ENCODE results near the gene ZC2HC1C. TPM values are rescaled to one million over a fixed set of nuclear protein-coding genes. Genes with fewer than 3 reads are reported as not detected.

Gene ZC2HC1C
- total RNA-seq, 2 donors from 2014 or later: 3.2 to 4.6 TPM

GRCh38 chr14:75053396-75054291 is 15.8 kb upstream of the ZC2HC1C start:
- no peaks in the 10 kb centered on the region for H3K36me3 ChIP-seq
- DNase-seq: no peak
- H3K27me3 ChIP-seq: no peaks in the 10 kb centered on the region
- H3K9me3 ChIP-seq: no peaks in the 10 kb centered on the region
- H3K27ac ChIP-seq: no peak overlapping the region
- intact Hi-C loops (cut with DNase I): no loop called here
- H3K9ac ChIP-seq (ENCODE audit: low read depth in 2 of 2, low read length in 2 of 2): no peak overlapping the region
- H3K4me1 ChIP-seq: no peaks in the 10 kb centered on the region
- H3K4me3 ChIP-seq: no peak overlapping the region
- TF ChIP-seq, protein P1, sequence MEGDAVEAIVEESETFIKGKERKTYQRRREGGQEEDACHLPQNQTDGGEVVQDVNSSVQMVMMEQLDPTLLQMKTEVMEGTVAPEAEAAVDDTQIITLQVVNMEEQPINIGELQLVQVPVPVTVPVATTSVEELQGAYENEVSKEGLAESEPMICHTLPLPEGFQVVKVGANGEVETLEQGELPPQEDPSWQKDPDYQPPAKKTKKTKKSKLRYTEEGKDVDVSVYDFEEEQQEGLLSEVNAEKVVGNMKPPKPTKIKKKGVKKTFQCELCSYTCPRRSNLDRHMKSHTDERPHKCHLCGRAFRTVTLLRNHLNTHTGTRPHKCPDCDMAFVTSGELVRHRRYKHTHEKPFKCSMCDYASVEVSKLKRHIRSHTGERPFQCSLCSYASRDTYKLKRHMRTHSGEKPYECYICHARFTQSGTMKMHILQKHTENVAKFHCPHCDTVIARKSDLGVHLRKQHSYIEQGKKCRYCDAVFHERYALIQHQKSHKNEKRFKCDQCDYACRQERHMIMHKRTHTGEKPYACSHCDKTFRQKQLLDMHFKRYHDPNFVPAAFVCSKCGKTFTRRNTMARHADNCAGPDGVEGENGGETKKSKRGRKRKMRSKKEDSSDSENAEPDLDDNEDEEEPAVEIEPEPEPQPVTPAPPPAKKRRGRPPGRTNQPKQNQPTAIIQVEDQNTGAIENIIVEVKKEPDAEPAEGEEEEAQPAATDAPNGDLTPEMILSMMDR (IDR thresholded peaks at IDR 0.05): no peak

DNA sequence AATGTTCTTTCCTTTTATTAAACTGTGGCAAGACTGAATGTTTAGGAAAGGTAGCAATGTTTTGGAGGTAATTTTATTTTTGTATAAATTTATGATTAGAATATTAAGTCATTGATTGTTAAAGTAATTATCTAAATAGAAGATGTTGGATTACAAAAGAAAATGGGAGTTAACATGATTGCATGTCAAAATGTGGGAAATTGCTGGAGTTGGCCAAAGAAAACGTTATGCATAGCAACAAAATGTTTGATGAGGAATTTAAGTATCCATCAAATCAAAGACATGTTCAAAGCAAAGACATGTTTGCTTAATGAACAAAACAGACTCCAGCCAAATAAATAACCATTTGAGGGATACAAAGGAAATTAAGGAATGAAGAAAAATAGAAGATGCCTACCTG is 15.0 kb upstream of the ZC2HC1C start:
- Histone ChIP-seq H3K27ac (no peak overlapping the region), H3K27me3 (no peaks in the 10 kb centered on the region), H3K4me3 (no peak overlapping the region), H3K9me3 (no peaks in the 10 kb centered on the region), H3K9ac (ENCODE audit: low read depth in 2 of 2, low read length in 2 of 2) (no peak overlapping the region), H3K36me3 (no peaks in the 10 kb centered on the region), H3K4me1 (no peaks in the 10 kb centered on the region)
- intact Hi-C loops (cut with DNase I): no loop called here
- TF ChIP-seq, protein P1 (IDR thresholded peaks at IDR 0.05): no peak
- DNase-seq: no peak

GRCh38 chr14:75059642-75060041 is 9.8 kb upstream of the ZC2HC1C start:
- Histone ChIP-seq H3K27ac (no peak overlapping the region), H3K9me3 (no peaks in the 10 kb centered on the region), H3K36me3 (no peaks in the 10 kb centered on the region), H3K4me3 (no peak overlapping the region), H3K4me1 (no peaks in the 10 kb centered on the region), H3K9ac (ENCODE audit: low read depth in 2 of 2, low read length in 2 of 2) (no peak overlapping the region), H3K27me3 (no peaks in the 10 kb centered on the region)
- intact Hi-C loops (cut with DNase I): no loop called here
- TF ChIP-seq, protein P1 (IDR thresholded peaks at IDR 0.05): no peak
- no peak for DNase-seq

GRCh38 chr14:75060420-75060819 is 9.0 kb upstream of the ZC2HC1C start:
- intact Hi-C loops (cut with DNase I): no loop called here
- no peaks in the 10 kb centered on the region for H3K27me3 ChIP-seq
- H3K27ac ChIP-seq: no peak overlapping the region
- DNase-seq: no peak
- no peaks in the 10 kb centered on the region for H3K36me3 ChIP-seq
- H3K4me1 ChIP-seq: no peaks in the 10 kb centered on the region
- TF ChIP-seq, protein P1 (IDR thresholded peaks at IDR 0.05): no peak
- no peak overlapping the region for H3K9ac ChIP-seq (ENCODE audit: low read depth in 2 of 2, low read length in 2 of 2)
- no peaks in the 10 kb centered on the region for H3K9me3 ChIP-seq
- no peak overlapping the region for H3K4me3 ChIP-seq

GRCh38 chr14:75063013-75063412 is 6.4 kb upstream of the ZC2HC1C start:
- intact Hi-C loops (cut with DNase I): no loop called here
- Histone ChIP-seq H3K27ac (no peak overlapping the region), H3K9ac (ENCODE audit: low read depth in 2 of 2, low read length in 2 of 2) (peak overlapping the region in 1 of 2 donors; percentile 97)

More at GRCh38 chr14:75063013-75063412, 6.4 kb upstream of the ZC2HC1C start:
- Histone ChIP-seq H3K9me3 (no peaks in the 10 kb centered on the region), H3K27me3 (no peaks in the 10 kb centered on the region), H3K4me1 (no peaks in the 10 kb centered on the region), H3K4me3 (peak overlapping the region; percentile 86), H3K36me3 (no peaks in the 10 kb centered on the region)
- no peak for DNase-seq
- TF ChIP-seq, protein P1 (IDR thresholded peaks at IDR 0.05): no peak

All from colonic mucosa (tissue), 4 donors.